SKM-1 (cell line): ENCODE results near the gene C19orf12.
"Not testable (repeated sequence)": the region's sequence is repeated elsewhere in the genome, so short reads cannot be mapped to it uniquely, and the experiment has no call there.

ENCODE experiments used
- DNase-seq: peaks from one replicate; lab custom pipeline; 2025; ENCODE audit not compliant: unreplicated experiment; lab: John Stamatoyannopoulos, UW

Gene C19orf12

DNA sequence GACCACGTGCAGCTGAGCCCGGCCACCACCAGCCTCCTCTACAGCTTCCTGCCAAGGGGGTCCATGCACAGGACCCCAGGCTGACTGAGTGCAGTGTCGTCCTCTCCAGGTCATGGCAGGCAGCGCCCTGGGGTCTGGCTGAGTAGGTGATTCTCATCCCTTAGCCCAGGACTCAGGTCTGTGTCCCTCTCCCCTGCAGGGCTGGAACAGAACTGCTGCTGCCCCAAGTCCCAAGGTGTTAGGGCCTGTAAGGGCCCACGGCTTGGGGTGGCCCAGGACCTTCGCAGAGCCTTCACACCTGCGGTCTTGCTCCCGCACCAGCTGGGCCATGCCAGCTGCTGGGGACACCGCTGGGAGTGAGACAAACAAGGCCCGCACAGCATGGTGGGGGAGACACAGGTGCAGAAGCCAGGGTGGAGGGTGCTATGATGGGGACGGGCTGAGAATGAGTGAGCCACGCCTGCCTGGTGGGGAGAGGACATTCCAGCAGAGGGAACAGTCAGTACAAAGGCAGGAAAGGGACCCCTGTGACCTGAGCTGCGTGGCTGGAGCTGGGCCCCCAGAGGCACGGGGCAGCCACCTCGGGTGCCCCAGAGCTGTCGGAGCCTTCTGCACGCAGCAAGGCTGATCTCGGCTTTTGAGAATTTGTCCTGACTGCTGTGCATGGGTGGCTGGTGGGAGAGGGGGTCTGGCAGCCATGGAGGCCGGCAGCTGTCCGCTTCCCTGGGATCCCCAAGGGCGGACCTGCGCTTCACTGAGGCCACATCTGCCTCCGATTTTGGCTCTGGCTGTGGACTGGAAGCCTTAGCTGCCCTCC, 37.9 kb downstream of the C19orf12 start:
- no peak for DNase-seq

DNA sequence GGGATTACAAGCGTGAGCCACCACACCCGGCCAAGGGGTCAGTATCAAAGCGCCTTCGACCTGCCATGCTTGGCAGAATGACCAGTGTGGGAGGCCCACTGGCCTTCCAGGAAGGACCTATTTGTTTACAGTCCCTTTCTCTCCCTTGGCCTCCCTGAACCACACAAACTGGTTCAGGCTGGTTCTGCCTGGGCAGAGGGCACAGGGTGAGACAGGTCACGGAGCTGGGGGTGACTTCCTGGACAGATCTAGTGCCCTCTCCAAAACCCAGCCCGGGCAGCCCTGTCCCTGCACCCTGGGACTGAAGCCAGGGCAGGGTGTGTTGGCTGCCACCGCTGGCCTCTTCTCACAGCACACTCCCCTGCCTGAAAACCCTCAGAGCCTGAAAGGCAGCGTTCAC, 38.5 kb downstream of the C19orf12 start:
- no peak for DNase-seq

DNA sequence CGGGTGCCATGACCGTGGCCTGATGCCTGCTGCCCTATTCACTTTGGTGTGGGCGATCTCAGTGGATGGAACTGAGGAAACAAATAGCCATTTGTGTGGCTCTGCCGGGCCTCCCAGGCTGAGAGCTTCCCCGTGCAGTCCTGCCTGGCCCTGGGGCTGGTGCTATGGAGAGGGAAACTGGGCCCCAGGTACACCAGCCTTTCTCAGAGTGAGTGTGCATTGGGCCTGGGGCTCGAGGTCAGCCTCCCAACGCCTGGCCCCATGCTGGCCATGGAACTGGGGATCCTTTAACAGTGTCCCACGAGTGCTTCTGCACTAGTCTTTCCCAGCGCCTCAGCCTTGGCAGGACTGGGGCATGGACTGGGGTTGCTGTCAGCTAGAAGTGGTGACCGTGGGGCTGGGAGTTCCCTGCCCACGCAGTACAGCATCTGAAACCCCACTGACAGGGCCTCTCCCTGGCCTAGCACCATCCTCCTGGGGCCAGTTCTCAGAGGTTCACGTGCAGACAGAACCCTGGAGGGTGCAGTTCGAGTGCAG, 39.3 kb downstream of the C19orf12 start:
- DNase-seq, result no peak

- no peak for DNase-seq
Measured at GRCh38 chr19:29675120-29675649, 39.9 kb downstream of the C19orf12 start.

DNA sequence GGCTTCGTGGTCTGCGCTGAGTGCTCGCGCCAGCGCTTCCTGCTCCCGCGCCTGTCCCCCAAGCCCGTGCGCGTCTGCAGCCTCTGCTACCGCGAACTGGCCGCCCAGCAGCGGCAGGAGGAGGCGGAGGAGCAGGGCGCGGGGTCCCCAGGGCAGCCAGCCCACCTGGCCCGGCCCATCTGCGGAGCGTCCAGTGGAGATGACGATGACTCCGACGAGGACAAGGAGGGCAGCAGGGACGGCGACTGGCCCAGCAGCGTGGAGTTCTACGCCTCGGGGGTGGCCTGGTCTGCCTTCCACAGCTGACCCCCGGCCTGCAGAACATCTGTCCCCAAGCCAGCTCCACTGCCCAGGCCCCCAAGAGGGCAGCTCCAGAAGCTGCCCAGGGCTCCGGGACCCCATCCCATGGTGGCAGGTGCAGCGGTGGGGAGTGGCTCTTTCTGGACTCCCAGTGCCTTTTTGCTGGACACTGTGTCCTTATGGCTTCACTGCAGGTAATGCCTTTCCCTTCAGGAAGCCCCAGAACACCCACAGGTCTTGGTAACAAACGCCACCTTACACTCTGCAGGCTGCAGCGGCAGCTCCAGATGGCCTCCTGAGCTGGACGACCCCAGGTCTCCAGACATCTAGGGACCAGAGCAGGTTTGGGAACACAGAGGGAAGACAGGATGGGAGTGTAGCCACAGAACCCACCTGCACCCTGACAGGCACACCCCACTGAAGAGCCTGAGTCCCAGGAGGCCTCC, 40.5 kb downstream of the C19orf12 start:
- no peak for DNase-seq

DNA sequence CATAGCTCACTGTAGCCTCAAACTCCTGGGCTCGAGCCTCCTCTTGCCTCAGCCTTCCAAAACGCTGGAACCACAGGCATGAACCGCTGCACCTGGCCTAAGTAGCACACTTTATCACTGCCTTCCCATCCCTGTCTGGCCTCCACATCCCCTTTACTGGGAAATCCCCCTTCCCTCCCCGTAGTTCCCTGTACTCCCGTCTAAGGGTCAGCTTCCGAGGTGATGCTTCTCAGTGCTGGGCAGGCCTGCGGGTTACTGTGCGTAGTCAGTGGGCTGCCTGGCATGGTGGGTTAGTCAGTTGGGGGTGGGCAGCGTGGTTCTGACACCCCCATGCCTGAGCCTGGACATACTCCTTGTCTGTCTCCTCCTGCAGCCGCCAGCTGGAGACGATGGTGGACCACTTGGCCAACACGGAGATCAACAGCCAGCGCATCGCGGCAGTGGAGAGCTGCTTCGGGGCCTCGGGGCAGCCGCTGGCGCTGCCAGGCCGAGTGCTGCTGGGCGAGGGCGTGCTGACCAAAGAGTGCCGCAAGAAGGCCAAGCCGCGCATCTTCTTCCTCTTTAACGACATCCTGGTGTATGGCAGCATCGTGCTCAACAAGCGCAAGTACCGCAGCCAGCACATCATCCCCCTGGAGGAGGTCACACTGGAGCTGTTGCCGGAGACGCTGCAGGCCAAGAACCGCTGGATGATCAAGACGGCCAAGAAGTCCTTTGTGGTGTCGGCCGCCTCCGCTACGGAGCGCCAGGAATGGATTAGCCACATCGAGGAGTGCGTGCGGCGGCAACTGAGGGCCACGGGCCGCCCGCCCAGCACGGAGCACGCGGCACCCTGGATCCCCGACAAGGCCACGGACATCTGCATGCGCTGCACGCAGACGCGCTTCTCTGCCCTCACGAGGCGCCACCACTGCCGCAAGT, 41.4 kb downstream of the C19orf12 start:
- no peak for DNase-seq

- no peak for DNase-seq
Measured at GRCh38 chr19:29672933-29673336, 42.1 kb downstream of the C19orf12 start.

- no peak for DNase-seq
Measured at GRCh38 chr19:29672319-29672932, 42.6 kb downstream of the C19orf12 start.

- no peak for DNase-seq
Measured at GRCh38 chr19:29671393-29672160, 43.5 kb downstream of the C19orf12 start.

GRCh38 chr19:29671026-29671392, 44.1 kb downstream of the C19orf12 start:
- DNase-seq, result not testable (repeated sequence)

DNA sequence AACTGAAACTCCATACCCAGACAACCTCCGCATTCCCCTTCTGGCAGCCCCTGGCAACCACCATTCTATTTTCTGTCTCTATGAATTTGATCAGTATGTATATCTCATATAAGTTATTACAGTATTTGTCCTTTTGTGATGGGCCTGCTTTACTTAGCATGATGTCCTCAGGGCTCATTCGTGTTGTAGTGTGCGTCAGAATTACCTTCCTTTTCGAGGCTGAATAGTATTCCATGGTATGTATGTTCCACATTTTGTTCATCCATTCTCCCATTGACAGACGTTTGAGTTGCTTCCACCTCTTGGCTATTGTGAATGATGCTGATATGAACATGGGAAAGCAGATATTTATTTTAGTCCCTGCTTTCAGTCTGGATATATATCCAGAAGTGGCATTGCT, 44.8 kb downstream of the C19orf12 start:
- no peak for DNase-seq

- DNase-seq, result no peak
Measured at GRCh38 chr19:29668746-29669609, 46.1 kb downstream of the C19orf12 start.

GRCh38 chr19:29667901-29668341, 47.1 kb downstream of the C19orf12 start:
- DNase-seq, result no peak

DNA sequence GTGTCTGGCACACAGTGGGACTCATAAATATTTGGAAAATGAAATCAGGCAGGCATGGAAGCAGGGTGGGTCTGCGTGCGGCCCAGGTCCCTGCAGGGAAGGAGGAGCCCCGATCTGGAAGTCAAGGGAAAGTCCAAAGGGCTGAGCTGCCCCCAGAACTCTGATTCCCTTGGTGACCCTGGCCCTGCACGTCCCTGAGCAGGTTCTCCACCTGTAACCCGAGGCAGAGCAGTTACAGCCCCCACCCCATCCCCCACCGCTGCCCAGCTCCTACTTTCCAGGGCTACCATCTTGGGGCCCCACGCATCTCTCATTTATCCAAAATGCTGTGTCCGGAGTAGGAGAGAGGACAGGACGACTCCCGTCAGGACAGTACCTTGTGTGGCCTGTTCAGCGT, 47.7 kb downstream of the C19orf12 start:
- DNase-seq, result no peak

GRCh38 chr19:29666578-29667386, 48.3 kb downstream of the C19orf12 start:
- DNase-seq, result no peak

DNA sequence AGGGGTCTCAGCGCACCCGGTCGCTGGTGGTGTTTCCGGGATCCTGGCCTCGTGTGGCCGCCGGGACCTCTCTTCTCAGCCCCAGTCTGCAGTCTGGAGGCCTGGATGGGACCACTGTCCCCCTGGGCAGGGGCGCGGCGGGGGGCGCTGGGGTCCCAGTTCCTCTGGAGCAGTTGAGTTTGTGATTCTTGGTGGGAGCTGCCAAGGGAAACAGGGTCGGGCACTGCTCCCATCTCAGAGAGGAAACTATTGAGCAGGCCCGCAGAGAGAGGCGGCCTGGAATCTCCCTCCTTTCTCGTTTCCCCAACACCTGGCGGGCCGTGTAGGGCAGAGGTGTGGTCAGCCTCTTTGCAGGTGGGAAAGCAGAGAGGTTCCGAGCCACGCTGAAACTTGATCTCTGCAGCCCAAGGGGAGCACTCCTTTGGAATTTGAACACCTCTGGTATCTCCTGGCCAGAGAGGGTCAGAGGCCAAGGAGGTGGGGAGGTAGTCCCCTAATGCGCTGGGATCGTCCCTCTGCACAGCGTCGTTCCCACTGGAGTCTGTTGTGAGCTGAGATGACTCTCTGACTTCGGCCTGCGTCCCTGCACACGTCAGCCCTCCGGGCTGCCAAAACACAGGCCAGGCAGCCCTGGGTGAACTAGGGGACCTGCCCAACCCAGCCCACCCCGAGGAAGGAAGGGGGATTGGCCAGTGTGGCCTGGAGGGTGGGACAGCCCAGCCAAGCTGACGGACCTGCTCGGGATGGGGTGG, 49.1 kb downstream of the C19orf12 start:
- DNase-seq, result no peak

DNA sequence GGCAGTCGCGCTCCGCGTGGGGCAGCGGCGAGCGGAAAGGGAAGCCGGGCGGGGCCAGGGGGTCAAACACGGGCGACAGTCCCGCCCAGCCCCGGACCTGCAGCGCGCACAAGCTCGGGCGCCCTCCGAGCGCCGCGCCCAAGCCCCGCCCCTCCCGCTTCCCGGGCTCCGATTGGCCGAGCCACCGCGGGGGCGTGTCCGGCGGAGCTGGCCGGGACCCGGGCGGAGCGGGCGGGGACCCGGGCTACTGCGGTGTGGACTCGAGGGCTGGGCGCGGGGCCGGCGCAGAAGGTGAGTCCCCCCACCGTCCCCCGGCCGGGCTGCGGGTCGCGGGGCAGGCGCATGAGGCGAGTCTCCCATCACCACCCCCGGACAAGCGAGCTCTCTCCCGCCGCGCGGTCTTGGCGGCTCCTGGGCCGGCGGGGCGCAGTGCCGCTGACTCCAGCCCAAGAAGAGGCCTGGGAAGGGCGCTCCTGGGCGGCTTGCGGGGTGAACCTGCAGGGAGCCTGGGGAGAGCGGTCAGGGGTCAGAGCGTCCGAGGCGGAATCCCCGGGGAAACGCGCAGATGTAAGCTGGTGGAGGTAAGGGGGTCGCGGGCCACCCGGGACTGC, 49.7 kb downstream of the C19orf12 start, which contains the start of gene PLEKHF1:
PLEKHF1 (plus strand) TSS at position 247 of the 611 bp plus-strand sequence. CDS start 8,379 bp downstream, outside the sequence.
- peak; percentile 61 for DNase-seq
